Stimulated activated naive B cell treated with anti-CD40 and anti-IgM and Interleukin-4, amounts not matched to agents 10 μg/mL and 1 μg/mL and 100 μg/mL, for 72 hours (primary cell): Measurements from ENCODE around the gene CASTOR1.

Source experiments
- ATAC-seq, 2 donors: fragments of 150-1000 bp; cut with Tn5 transposase; replicated peaks; 2 replicates each; pipeline ENCODE4 v1.10.0; 2021; ENCODE audit warnings: moderate library complexity in 1 of 2
- DNase-seq: peaks from one replicate; pipeline ENCODE4 v3.0.0; 2021
- H3K27ac Mint-ChIP-seq: one replicate; pipeline ENCODE4 v1.8.0; 2022; ENCODE audit warnings: mild to moderate bottlenecking, mixed read lengths
- H3K27me3 Mint-ChIP-seq, 2 donors: one replicate each; pipeline ENCODE4 v1.8.0; 2022; ENCODE audit warnings: mixed read lengths in 2 of 2
- H3K36me3 Mint-ChIP-seq, 2 donors: one replicate each; pipeline ENCODE4 v1.8.0; 2022; ENCODE audit warnings: mixed read lengths in 2 of 2, mild to moderate bottlenecking in 1 of 2
- H3K4me1 Mint-ChIP-seq, 2 donors: one replicate each; pipeline ENCODE4 v1.8.0; 2022; ENCODE audit warnings: mixed read lengths in 2 of 2, mild to moderate bottlenecking in 1 of 2
- H3K4me3 Mint-ChIP-seq, 2 donors: one replicate each; pipeline ENCODE4 v1.8.0; 2022; ENCODE audit warnings: mild to moderate bottlenecking in 2 of 2, mixed read lengths in 2 of 2, moderate library complexity in 1 of 2
- H3K9me3 Mint-ChIP-seq, 2 donors: one replicate each; pipeline ENCODE4 v1.8.0; 2022; ENCODE audit warnings: mixed read lengths in 2 of 2, mild to moderate bottlenecking in 1 of 2

Gene CASTOR1

GRCh38 chr22:30239488-30240405, 49.6 kb downstream of the CASTOR1 start:
- DNase-seq = no peak
- H3K9me3 Mint-ChIP-seq = no peaks in the 10 kb centered on the region
- peaks cover 11 to 14% of the 10 kb centered on the region in 2 donors for H3K4me1 Mint-ChIP-seq
- H3K27ac Mint-ChIP-seq = no peak overlapping the region
- H3K36me3 Mint-ChIP-seq = peaks cover 2 to 7% of the 10 kb centered on the region in 2 donors
- H3K27me3 Mint-ChIP-seq = peaks cover under 1 to 5% of the 10 kb centered on the region in 2 donors
- no peak for ATAC-seq
- H3K4me3 Mint-ChIP-seq = no peak overlapping the region

GRCh38 chr22:30238661-30239487, 50.4 kb downstream of the CASTOR1 start:
- Mint-ChIP-seq H3K9me3 (no peaks in the 10 kb centered on the region), H3K4me1 (peaks cover 11 to 12% of the 10 kb centered on the region in 2 donors), H3K4me3 (no peak overlapping the region), H3K27ac (no peak overlapping the region), H3K27me3 (no peaks in the 10 kb centered on the region), H3K36me3 (peaks cover 0 to 5% of the 10 kb centered on the region in 2 donors)
- no peak for ATAC-seq
- no peak for DNase-seq

GRCh38 chr22:30238136-30238535, 51.2 kb downstream of the CASTOR1 start:
- DNase-seq (no peak), ATAC-seq (no peak)
- no peak overlapping the region for H3K4me3 Mint-ChIP-seq
- H3K27me3 Mint-ChIP-seq = no peaks in the 10 kb centered on the region
- H3K9me3 Mint-ChIP-seq = no peaks in the 10 kb centered on the region
- no peaks in the 10 kb centered on the region for H3K36me3 Mint-ChIP-seq
- peaks cover 11 to 12% of the 10 kb centered on the region in 2 donors for H3K4me1 Mint-ChIP-seq
- H3K27ac Mint-ChIP-seq = no peak overlapping the region

- DNase-seq = no peak
- H3K4me3 Mint-ChIP-seq = no peak overlapping the region
- no peaks in the 10 kb centered on the region for H3K36me3 Mint-ChIP-seq
- H3K9me3 Mint-ChIP-seq = no peaks in the 10 kb centered on the region
- ATAC-seq = no peak
- peaks cover 11 to 12% of the 10 kb centered on the region in 2 donors for H3K4me1 Mint-ChIP-seq
- peaks cover 4 to 10% of the 10 kb centered on the region in 2 donors for H3K27me3 Mint-ChIP-seq
- no peak overlapping the region for H3K27ac Mint-ChIP-seq
These were observed 52.4 kb downstream of the CASTOR1 start for GRCh38 chr22:30236875-30237274.

- Mint-ChIP-seq H3K27ac (no peak overlapping the region), H3K4me3 (no peak overlapping the region), H3K27me3 (peaks cover 6 to 13% of the 10 kb centered on the region in 2 donors), H3K36me3 (no peaks in the 10 kb centered on the region), H3K4me1 (peaks cover 4 to 5% of the 10 kb centered on the region in 2 donors), H3K9me3 (no peaks in the 10 kb centered on the region)
- DNase-seq (no peak), ATAC-seq (no peak)
These were observed 53.6 kb downstream of the CASTOR1 start for GRCh38 chr22:30235687-30236170.
